H1 (cell line): ENCODE measurements around the gene ZNF302. TPM values are rescaled to one million over a fixed set of nuclear protein-coding genes. Genes with fewer than 3 reads are reported as not detected.

Experiments used
- CHD1 ChIP-seq: IDR thresholded peaks from 2 replicates; pipeline ENCODE4 v1.6.1; 2012; ENCODE audit warnings: low read depth, low read length, improper control_type of control experiment
- CTBP2 ChIP-seq: IDR thresholded peaks from 2 replicates; pipeline ENCODE4 v1.7.0; 2011; ENCODE audit warnings: borderline replicate concordance, mild to moderate bottlenecking, moderate library complexity, mixed read lengths, low read length; ENCODE audit not compliant: insufficient read depth, insufficient read length
- GABPA ChIP-seq: IDR thresholded peaks from 2 replicates; pipeline ENCODE4 v1.6.1; 2011; ENCODE audit warnings: mild to moderate bottlenecking, low read length, moderate library complexity, borderline replicate concordance; ENCODE audit not compliant: insufficient read depth
- KDM4A ChIP-seq: IDR thresholded peaks from one replicate; pipeline ENCODE4 v1.7.1; 2012; ENCODE audit warnings: low read depth, mild to moderate bottlenecking, moderate library complexity, low read length, inconsistent platforms; ENCODE audit not compliant: severe bottlenecking
- KDM5A ChIP-seq: fragments of 200-600 bp; IDR thresholded peaks from 2 replicates; pipeline ENCODE4 v1.7.1; 2012; ENCODE audit warnings: mild to moderate bottlenecking, low read length, inconsistent platforms, mixed read lengths
- RBBP5 ChIP-seq: IDR thresholded peaks from 2 replicates; pipeline ENCODE4 v1.7.1; 2012; ENCODE audit warnings: low read depth, mild to moderate bottlenecking, inconsistent platforms, low read length, moderate library complexity, borderline replicate concordance
- TAF7 ChIP-seq: optimal IDR thresholded peaks from 2 replicates; pipeline ENCODE3; 2011; ENCODE audit warnings: low read depth, mild to moderate bottlenecking, inconsistent platforms, low read length, moderate library complexity, borderline replicate concordance
- polyA plus RNA-seq, 7 experiments: library from polyadenylated mRNA; depleted of rRNA in 3 of 7; stranded (reverse) in 5 of 7; unstranded in 2 of 7; fragments of >200 nt in 5 of 7; fragments of 200-250 nt in 2 of 7; gene quantifications; 1 replicate in 5 of 7; 2 replicates in 1 of 7; 4 replicates in 1 of 7; pipeline versions ENCODE4 v1.2.1 to v1.2.3, GENCODE V29; 2011 to 2013; ENCODE audit warnings: missing spikeins in 2 of 7, mixed read lengths in 2 of 7
- total RNA-seq: library from RNA; stranded (reverse); fragmentation: NEBNext Ultra II Directional; extraction: Animal tissue kit (Norgen Biotek cat#: 25700); gene quantifications from 2 replicates; pipeline ENCODE4 v1.2.1, GENCODE V29; 2021
- TF ChIP-seq, protein P1 (sequence below): IDR thresholded peaks from 2 replicates; pipeline ENCODE4 v1.6.1; 2012; ENCODE audit warnings: low read length, inconsistent platforms

Gene ZNF302
- total and polyA plus RNA-seq, 2 of the 8 experiments (the other 6 are each of a cell fraction or from before 2014, with no cell fraction given) = 9.1 to 20.4 TPM

DNA sequence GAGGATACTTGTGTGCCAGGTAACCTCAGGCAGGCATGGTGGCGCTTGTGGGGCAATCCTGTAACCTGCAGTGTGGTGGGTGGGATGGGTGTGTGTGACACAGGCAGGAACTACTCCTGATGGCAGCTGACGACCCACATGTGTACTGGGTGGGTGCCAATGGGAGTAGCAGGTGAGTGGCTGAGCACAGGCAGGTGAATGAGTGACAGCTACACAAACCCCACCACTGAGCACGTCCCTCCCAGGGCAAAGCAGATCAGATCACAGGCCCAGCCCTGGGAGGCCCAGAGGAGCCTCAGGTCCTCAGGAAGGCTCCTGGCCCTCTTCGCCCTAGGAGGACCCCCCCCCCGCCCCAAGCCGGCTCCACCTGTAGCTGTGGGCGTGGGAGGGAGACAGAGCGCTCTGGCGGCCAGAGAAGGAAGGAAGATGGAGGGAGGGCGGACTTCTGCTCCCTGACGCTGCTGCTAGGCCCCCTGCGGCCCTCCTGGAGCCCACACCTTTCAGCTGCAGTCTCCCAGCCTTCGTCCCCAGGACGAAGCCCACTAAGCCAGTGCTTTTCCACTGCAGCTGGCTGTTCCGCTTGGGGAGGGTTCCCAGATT, 55.2 kb downstream of the ZNF302 start (continued):
- TF ChIP-seq RBBP5 (no peak), CTBP2 (no peak), GABPA (no peak), CHD1 (no peak), TAF7 (no peak), KDM4A (no peak), KDM5A (no peak)
- TF ChIP-seq, protein P1, sequence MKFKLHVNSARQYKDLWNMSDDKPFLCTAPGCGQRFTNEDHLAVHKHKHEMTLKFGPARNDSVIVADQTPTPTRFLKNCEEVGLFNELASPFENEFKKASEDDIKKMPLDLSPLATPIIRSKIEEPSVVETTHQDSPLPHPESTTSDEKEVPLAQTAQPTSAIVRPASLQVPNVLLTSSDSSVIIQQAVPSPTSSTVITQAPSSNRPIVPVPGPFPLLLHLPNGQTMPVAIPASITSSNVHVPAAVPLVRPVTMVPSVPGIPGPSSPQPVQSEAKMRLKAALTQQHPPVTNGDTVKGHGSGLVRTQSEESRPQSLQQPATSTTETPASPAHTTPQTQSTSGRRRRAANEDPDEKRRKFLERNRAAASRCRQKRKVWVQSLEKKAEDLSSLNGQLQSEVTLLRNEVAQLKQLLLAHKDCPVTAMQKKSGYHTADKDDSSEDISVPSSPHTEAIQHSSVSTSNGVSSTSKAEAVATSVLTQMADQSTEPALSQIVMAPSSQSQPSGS = no peak
- TF ChIP-seq, all 59 proteins: peak for 0
